Endothelial cell of umbilical vein (primary cell): Measurements from ENCODE around the gene GNAS. TPM values are rescaled to one million over a fixed set of nuclear protein-coding genes. Genes with fewer than 3 reads are reported as not detected.
"Not testable (repeated sequence)": the region's sequence is repeated elsewhere in the genome, so short reads cannot be mapped to it uniquely, and the experiment has no call there.

Source experiments
- BruUV-seq: library from RNA; stranded (reverse); fragments of 400-500 nt; replicated peaks from 2 replicates; lab custom pipeline; 2021; lab: Mats Ljungman, UMichigan
- CTCF ChIA-PET: fragments of 300-600, 350-600 bp; sonication (Branson Sonifier 250); formaldehyde crosslinking; loops from one replicate; lab custom pipeline; 2021; ENCODE audit warnings: antibody characterized with exemption, inconsistent platforms; lab: Charles Lee
- POLR2A ChIA-PET: fragments of 300-600, 350-600 bp; sonication (Branson Sonifier 250); formaldehyde crosslinking; loops from one replicate; lab custom pipeline; 2021; ENCODE audit warnings: antibody characterized with exemption, inconsistent platforms; lab: Charles Lee
- DNase-seq: peaks from one replicate; pipeline ENCODE4 v3.0.0-alpha.2; 2011; ENCODE audit warnings: low read depth, low spot score
- FAIRE-seq: peaks from 2 replicates; lab custom pipeline; 2011; peaks lifted over from hg19 to GRCh38; lab: Jason Lieb, UNC
- H2AFZ ChIP-seq: 2 replicates; pipeline ENCODE4 v1.6.0; 2012; ENCODE audit warnings: low read depth, low read length, control low read depth, inconsistent platforms
- H3K27ac ChIP-seq: 2 replicates; pipeline ENCODE4 v1.5.1; 2011; ENCODE audit warnings: low read depth, mild to moderate bottlenecking, control low read depth, low read length, moderate library complexity; ENCODE audit not compliant: insufficient read depth
- H3K27me3 ChIP-seq, 2 experiments: 2 replicates each; pipeline versions ENCODE4 v1.6.0 to v1.6.1; 2011; ENCODE audit warnings: low read length in 2 of 2, mixed read lengths in 1 of 2; ENCODE audit not compliant: control insufficient read depth in 2 of 2, insufficient read depth in 2 of 2
- H3K36me3 ChIP-seq, 2 experiments: 2 replicates in 1 of 2; 3 replicates in 1 of 2; pipeline ENCODE4 v1.5.1; 2011; ENCODE audit warnings: low read length in 2 of 2, mild to moderate bottlenecking in 1 of 2, moderate library complexity in 1 of 2; ENCODE audit not compliant: control insufficient read depth in 2 of 2, insufficient read depth in 2 of 2; ENCODE audit errors: extremely low read depth in 1 of 2
- H3K4me1 ChIP-seq: 3 replicates; pipeline ENCODE4 v1.5.1; 2011; ENCODE audit warnings: mild to moderate bottlenecking, low read length; ENCODE audit not compliant: control insufficient read depth, insufficient read depth; ENCODE audit errors: extremely low read depth
- H3K4me2 ChIP-seq: 2 replicates; pipeline ENCODE4 v1.6.1; 2011; ENCODE audit warnings: low read length, control low read depth, mixed read lengths; ENCODE audit not compliant: insufficient read depth
- H3K4me3 ChIP-seq, 3 experiments: fragments of 200-600 bp in 1 of 3; sonication (generic), shearing (Covaris generic) in 1 of 3; replicated peaks in 1 of 3; 2 replicates each; pipeline ENCODE4 v1.5.1; 2011 to 2016; ENCODE audit warnings: control low read depth in 3 of 3, low read length in 3 of 3, mild to moderate bottlenecking in 2 of 3, inconsistent platforms in 1 of 3, low read depth in 1 of 3, moderate library complexity in 1 of 3; ENCODE audit not compliant: insufficient read depth in 1 of 3
- H3K79me2 ChIP-seq: 2 replicates; pipeline ENCODE4 v1.6.0; 2012; ENCODE audit warnings: low read length, inconsistent platforms; ENCODE audit not compliant: control insufficient read depth, insufficient read depth
- H3K9ac ChIP-seq: replicated peaks from 2 replicates; pipeline ENCODE3; 2011; ENCODE audit warnings: low read length, control low read depth; ENCODE audit not compliant: insufficient read depth; ENCODE audit errors: extremely low read depth
- H3K9me1 ChIP-seq: replicated peaks from 3 replicates; pipeline ENCODE4 v1.6.0; 2011; ENCODE audit warnings: mild to moderate bottlenecking, low read length; ENCODE audit not compliant: control insufficient read depth, insufficient read depth; ENCODE audit errors: extremely low read depth
- H3K9me3 ChIP-seq: replicated peaks from 2 replicates; pipeline ENCODE4 v1.5.1; 2012; ENCODE audit warnings: low read length, inconsistent platforms; ENCODE audit not compliant: control insufficient read depth, insufficient read depth
- H4K20me1 ChIP-seq: replicated peaks from 2 replicates; pipeline ENCODE3; 2011; ENCODE audit warnings: mild to moderate bottlenecking, low read length; ENCODE audit not compliant: control insufficient read depth, insufficient read depth; ENCODE audit errors: extremely low read depth
- CTCF ChIP-seq, 2 donors: IDR thresholded peaks; 1 replicate in 1 of 2; 2 replicates in 1 of 2; pipeline ENCODE4 v1.5.1; 2011; ENCODE audit warnings: low read length in 2 of 2, mild to moderate bottlenecking in 2 of 2, moderate library complexity in 2 of 2, control low read depth in 1 of 2, inconsistent platforms in 1 of 2, low read depth in 1 of 2; ENCODE audit not compliant: insufficient read depth in 1 of 2; ENCODE audit errors: extremely low read depth in 1 of 2
- EZH2 ChIP-seq: IDR thresholded peaks from 2 replicates; pipeline ENCODE4 v1.6.1; 2012; ENCODE audit warnings: borderline replicate concordance, low read depth, mild to moderate bottlenecking, moderate library complexity, low read length, inconsistent platforms; ENCODE audit not compliant: severe bottlenecking
- FOS ChIP-seq: IDR thresholded peaks from 2 replicates; pipeline ENCODE4 v1.6.1; 2011; ENCODE audit warnings: mild to moderate bottlenecking, low read length, moderate library complexity, borderline replicate concordance; ENCODE audit not compliant: insufficient read depth
- GATA2 ChIP-seq: IDR thresholded peaks from 2 replicates; pipeline ENCODE4 v1.7.0; 2011; ENCODE audit warnings: low read depth, mild to moderate bottlenecking, moderate library complexity, mixed read lengths, low read length; ENCODE audit not compliant: insufficient read length, insufficient read depth
- JUN ChIP-seq: IDR thresholded peaks from 2 replicates; pipeline ENCODE4 v1.6.1; 2011; ENCODE audit warnings: borderline replicate concordance, low read depth; ENCODE audit not compliant: insufficient read length, insufficient read depth
- MAX ChIP-seq: IDR thresholded peaks from 2 replicates; pipeline ENCODE4 v1.6.1; 2011; ENCODE audit not compliant: insufficient read depth, insufficient read length
- MYC ChIP-seq: IDR thresholded peaks from one replicate; pipeline ENCODE4 v1.6.1; 2011; ENCODE audit warnings: mild to moderate bottlenecking, low read depth, low read length
- POLR2A ChIP-seq: IDR thresholded peaks from 2 replicates; pipeline ENCODE4 v1.6.1; 2012; ENCODE audit warnings: low read depth, mild to moderate bottlenecking, control low read depth, low read length
- POLR2AphosphoS5 ChIP-seq: IDR thresholded peaks from 2 replicates; pipeline ENCODE4 v1.6.1; 2012; ENCODE audit warnings: low read depth, mild to moderate bottlenecking, control low read depth, low read length, moderate library complexity; ENCODE audit not compliant: insufficient read depth
- dilution Hi-C: fragments of 300-500 bp; cut with MboI; formaldehyde crosslinking; loops from one replicate; pipeline ENCODE4 v1.15.0; 2019; ENCODE audit warnings: low sequenced_read_pairs; ENCODE audit not compliant: extremely low pct_ligation_motif_present
- intact Hi-C: fragments of 100-400 bp; cut with micrococcal nuclease; formaldehyde crosslinking; loops from one replicate; pipeline ENCODE4 v1.10.0; 2022
- polyA plus RNA-seq, 4 experiments: library from polyadenylated mRNA; depleted of rRNA in 3 of 4; stranded (reverse) in 3 of 4; unstranded in 1 of 4; fragments of >200 nt; gene quantifications; 2 replicates each; pipeline versions ENCODE4 v1.2.1 to v1.2.3, GENCODE V29; 2011 to 2012; ENCODE audit warnings: missing spikeins in 1 of 4
- total RNA-seq: library from RNA; stranded (reverse); gene quantifications from 2 replicates; pipeline ENCODE4 v1.2.3, GENCODE V29; 2021

GNAS gene
- total and polyA plus RNA-seq, 2 donors (not counting 3 experiments of a cell fraction or from before 2014, with no cell fraction given): 1,141 to 1,882 TPM

- H3K4me1 ChIP-seq: no peaks in the 10 kb centered on the region
- H2AFZ ChIP-seq: no peak overlapping the region
- H3K9ac ChIP-seq: no peak overlapping the region
- POLR2A ChIA-PET: no interaction called here
- no peaks in the 10 kb centered on the region for H3K9me1 ChIP-seq
- dilution Hi-C loops (loop anchor here (25.0 kb wide), 2 partner anchors 216 to 591 kb away; partner anchors contain the start of gene ANKRD60), intact Hi-C loops (no loop called here)
- DNase-seq (no peak), FAIRE-seq (no peak)
- no peaks in the 10 kb centered on the region for H3K9me3 ChIP-seq
- H3K4me3 ChIP-seq: no peak overlapping the region
- TF ChIP-seq POLR2A (no peak), EZH2 (no peak), MAX (no peak), GATA2 (no peak), POLR2AphosphoS5 (no peak), JUN (no peak), CTCF (IDR thresholded peaks at IDR 0.05; ENCODE audit: extremely low read depth in 1 of 2, insufficient read depth in 1 of 2, low read depth in 1 of 2, low read length in 2 of 2) (no peak), FOS (no peak), MYC (no peak)
- H4K20me1 ChIP-seq: no peaks in the 10 kb centered on the region
- BruUV-seq: no TSS peak
- no peaks in the 10 kb centered on the region for H3K79me2 ChIP-seq
- H3K27ac ChIP-seq: no peak overlapping the region
- no peak overlapping the region for H3K4me2 ChIP-seq
- CTCF ChIA-PET: interaction anchor here (1.1 kb wide), 1 partner anchor 17 kb away, joined by 3 read pairs; no protein-coding TSS in a partner anchor
- H3K27me3 ChIP-seq: peaks cover 0 to 6% of the 10 kb centered on the region in 2 experiments
- no peaks in the 10 kb centered on the region for H3K36me3 ChIP-seq
Observed at GRCh38 chr20:58828136-58828535, 24.4 kb upstream of the GNAS start.

GRCh38 chr20:58828804-58829203 lies 23.7 kb upstream of the GNAS start:
- H4K20me1 ChIP-seq, H3K27me3 ChIP-seq, H3K4me3 ChIP-seq, H3K36me3 ChIP-seq, H2AFZ ChIP-seq, BruUV-seq, POLR2A ChIA-PET, H3K9me1 ChIP-seq, H3K9me3 ChIP-seq, FAIRE-seq, H3K4me2 ChIP-seq, intact Hi-C loops, DNase-seq, H3K9ac ChIP-seq, H3K4me1 ChIP-seq, H3K27ac ChIP-seq, H3K79me2 ChIP-seq: not testable (repeated sequence)
- CTCF ChIA-PET: interaction anchor here (1.1 to 1.5 kb wide), 2 partner anchors 16 to 667 kb away, joined by 3 read pairs; no protein-coding TSS in a partner anchor
- dilution Hi-C loops: loop anchor here (25.0 kb wide), 2 partner anchors 217 to 592 kb away; partner anchors contain the start of gene ANKRD60
